Lung (tissue), 12 donors: ENCODE results near the gene CLCF1. TPM values are rescaled to one million over a fixed set of nuclear protein-coding genes. Genes with fewer than 3 reads are reported as not detected.

ENCODE experiments used
- ATAC-seq: fragments of 200-7000 bp; cut with Tn5 transposase; one replicate; pipeline ENCODE4 v1.9.1; 2020; ENCODE audit warnings: moderate number of reproducible peaks; ENCODE audit not compliant: insufficient read depth, low FRiP score
- DNase-seq, 3 donors: peaks; one replicate each; pipeline ENCODE4 v3.0.0-alpha.2; 2013 to 2017
- H3K27ac ChIP-seq, 2 donors: one replicate each; pipeline ENCODE4 v1.5.1; 2013; ENCODE audit warnings: mild to moderate bottlenecking in 2 of 2, moderate library complexity in 2 of 2, control low read depth in 1 of 2, inconsistent platforms in 1 of 2, low read depth in 1 of 2, low read length in 1 of 2
- H3K27me3 ChIP-seq, 3 donors: one replicate each; pipeline ENCODE4 v1.5.1; 2013; ENCODE audit warnings: low read length in 2 of 3; ENCODE audit not compliant: control insufficient read depth in 3 of 3, insufficient read depth in 3 of 3
- H3K36me3 ChIP-seq, 4 donors: one replicate each; pipeline ENCODE4 v1.5.1; 2013; ENCODE audit warnings: low read length in 4 of 4, mild to moderate bottlenecking in 1 of 4, moderate library complexity in 1 of 4; ENCODE audit not compliant: control insufficient read depth in 4 of 4, insufficient read depth in 4 of 4
- H3K4me1 ChIP-seq, 5 donors: one replicate each; pipeline ENCODE4 v1.5.1; 2013; ENCODE audit warnings: low read length in 5 of 5, mild to moderate bottlenecking in 2 of 5, moderate library complexity in 1 of 5; ENCODE audit not compliant: control insufficient read depth in 5 of 5, insufficient read depth in 5 of 5
- H3K4me3 ChIP-seq: one replicate; pipeline ENCODE4 v1.5.1; 2013; ENCODE audit warnings: mild to moderate bottlenecking, control low read depth, moderate library complexity
- H3K9ac ChIP-seq, 2 donors: one replicate each; pipeline ENCODE4 v1.5.1; 2013; ENCODE audit warnings: low read length in 2 of 2, control low read depth in 1 of 2; ENCODE audit not compliant: insufficient read depth in 1 of 2
- H3K9me3 ChIP-seq, 4 donors: one replicate each; pipeline ENCODE4 v1.5.1; 2013; ENCODE audit warnings: low read length in 3 of 4, mild to moderate bottlenecking in 1 of 4, moderate library complexity in 1 of 4; ENCODE audit not compliant: control insufficient read depth in 4 of 4, insufficient read depth in 3 of 4
- CTCF ChIP-seq: IDR thresholded peaks from 2 replicates; pipeline ENCODE4 v1.5.1; 2012; ENCODE audit warnings: mild to moderate bottlenecking; ENCODE audit errors: control extremely low read depth, extremely low read depth
- WGBS, 2 donors: extraction: QIAGEN DNeasy Blood & Tissue Kit; methylation state at CpG; one replicate each; pipeline ENCODE4 v1.1.7; 2013; 5-methylcytosine and 5-hydroxymethylcytosine counted together
- polyA plus RNA-seq, 2 donors: library from polyadenylated mRNA; stranded (reverse); fragments of 200-250 nt; gene quantifications; one replicate each; pipeline ENCODE4 v1.2.1, GENCODE V29; 2013
- total RNA-seq, 2 donors: library from RNA; depleted of rRNA in 1 of 2; stranded (reverse); fragments of >200 nt in 1 of 2; gene quantifications; one replicate each; pipeline ENCODE4 v1.2.1, GENCODE V29; 2014 to 2021
- donor health status: control.
- donor health status: control.
- donor health status: Bipolar disorder and iron deficiency.
- donor health status: healthy.
- donor health status: DM: yes; HTN: yes; CAD: no.

Gene CLCF1
- total and polyA plus RNA-seq, 4 donors, result 3.5 to 10.0 (median 8.7) TPM

DNA sequence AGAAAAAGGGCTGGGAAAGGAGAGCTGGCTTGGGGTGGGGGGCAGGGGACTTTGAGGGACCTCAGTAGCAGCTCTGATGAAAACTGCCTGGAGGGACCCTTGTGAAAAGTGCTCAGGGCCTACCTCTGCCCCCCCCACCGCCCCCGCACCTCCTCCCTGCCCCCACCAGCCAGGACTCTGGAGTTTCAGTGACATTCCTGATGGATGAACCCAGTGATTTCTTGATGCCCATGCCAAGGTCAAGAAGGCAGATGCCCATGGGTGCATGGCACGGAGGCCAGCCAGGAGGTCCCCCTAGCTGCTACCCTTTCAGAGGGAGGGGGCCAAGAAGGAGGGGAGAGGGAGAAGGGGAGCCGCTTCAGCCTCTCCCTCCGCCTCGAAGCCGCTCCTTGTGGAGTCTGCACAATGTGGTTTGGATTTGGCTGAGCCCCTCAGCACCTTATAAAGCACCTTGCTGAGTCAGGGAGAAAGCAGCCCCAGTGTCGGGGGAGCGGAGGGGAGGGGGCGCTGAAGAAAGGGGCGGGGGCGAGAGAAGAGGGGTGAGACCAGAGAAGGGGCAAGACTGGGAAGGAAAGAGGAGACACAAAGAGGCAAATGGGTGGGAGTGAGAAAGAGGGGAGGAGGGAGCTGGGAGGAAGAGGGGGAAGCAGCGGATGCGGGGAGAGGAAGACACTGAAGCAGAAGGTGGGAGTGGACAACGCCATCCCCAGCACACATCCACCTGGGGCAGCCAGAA, 2.1 kb upstream of the CLCF1 start:
- no peak overlapping the region for H3K27ac ChIP-seq
- H3K27me3 ChIP-seq, result peaks cover 0 to 7% (median 0%) of the 10 kb centered on the region in 3 donors
- H3K9me3 ChIP-seq, result no peaks in the 10 kb centered on the region
- no peak for TF ChIP-seq CTCF
- peaks cover 5 to 34% (median 19%) of the 10 kb centered on the region in 5 donors for H3K4me1 ChIP-seq
- no peak overlapping the region for H3K4me3 ChIP-seq
- no peak for DNase-seq
- H3K9ac ChIP-seq, result no peak overlapping the region
- H3K36me3 ChIP-seq, result no peaks in the 10 kb centered on the region
- 51 to 58% methylated on average over 15 of the region's 15 CpGs for WGBS, 2 donors
- ATAC-seq, result no peak

DNA sequence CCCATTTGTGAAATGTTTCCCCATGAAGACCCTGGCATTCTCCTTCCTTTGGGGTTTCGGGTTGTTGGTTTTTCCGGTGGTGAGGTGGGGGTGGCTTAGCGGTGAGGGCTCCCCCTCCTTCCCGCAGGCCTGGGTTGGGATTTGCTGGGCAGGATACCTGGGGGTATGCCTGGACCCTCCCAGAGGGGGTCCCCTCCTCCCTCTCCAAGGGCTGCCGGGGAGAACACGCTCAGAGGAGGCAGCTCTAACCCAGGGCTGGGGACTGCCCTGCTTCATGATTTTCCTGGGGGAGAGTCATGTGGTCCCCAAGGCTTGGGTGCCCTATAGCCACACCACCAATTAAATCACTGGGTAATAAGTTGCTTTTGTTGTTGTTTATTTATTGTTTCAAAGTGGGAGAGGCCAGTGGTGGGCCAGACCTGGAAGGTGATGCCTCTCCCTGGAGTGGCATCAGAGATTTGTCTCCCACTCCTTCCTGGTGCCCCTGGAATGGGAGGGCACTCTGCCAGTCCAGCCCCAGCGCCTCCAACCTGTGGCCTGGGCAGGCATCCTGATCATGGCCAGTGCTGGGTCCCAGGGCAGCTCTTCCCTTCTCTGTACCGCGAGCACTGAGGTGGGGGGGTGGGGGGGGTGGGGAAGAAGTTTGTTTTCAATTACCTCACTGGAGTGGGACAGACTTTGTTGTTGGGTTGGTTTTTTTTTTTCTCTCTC, 1.3 kb upstream of the CLCF1 start:
- 16 to 24% methylated on average over 9 of the region's 9 CpGs for WGBS, 2 donors
- H3K36me3 ChIP-seq, result no peaks in the 10 kb centered on the region
- DNase-seq, result no peak

GRCh38 chr11:67373648-67374570, 511 bp upstream of the CLCF1 start:
- Histone ChIP-seq H3K4me1 (peaks cover 5 to 48% (median 21%) of the 10 kb centered on the region in 5 donors), H3K9ac (peak overlapping the region in 1 of 2 donors; percentile 38), H3K27me3 (peaks cover 0 to 7% (median 0%) of the 10 kb centered on the region in 3 donors), H3K36me3 (no peaks in the 10 kb centered on the region), H3K27ac (peak overlapping the region; percentile 93 to 98), H3K9me3 (no peaks in the 10 kb centered on the region), H3K4me3 (peak overlapping the region; percentile 56)
- peak; percentile 39 for TF ChIP-seq CTCF
- DNase-seq (peak; percentile 74 to 81 (median 77)), ATAC-seq (peak; percentile 68)
- whole genome bisulfite sequencing, 2 donors, result 2 to 6% methylated on average over 34 to 40 of the region's 40 CpGs

More for the DNA sequence above, 1.3 kb upstream of the CLCF1 start:
- no peak for TF ChIP-seq CTCF
- H3K4me3 ChIP-seq, result no peak overlapping the region
- no peaks in the 10 kb centered on the region for H3K9me3 ChIP-seq
- peaks cover 5 to 40% (median 21%) of the 10 kb centered on the region in 5 donors for H3K4me1 ChIP-seq
- peaks cover 0 to 7% (median 0%) of the 10 kb centered on the region in 3 donors for H3K27me3 ChIP-seq
- H3K27ac ChIP-seq, result peak overlapping the region; percentile 80 to 98
- no peak for ATAC-seq
- no peak overlapping the region for H3K9ac ChIP-seq
